ENCODE measurements around the gene PWWP3B.
"Not testable (repeated sequence)": the region's sequence is repeated elsewhere in the genome, so short reads cannot be mapped to it uniquely, and the experiment has no call there.

The PWWP3B gene

DNA sequence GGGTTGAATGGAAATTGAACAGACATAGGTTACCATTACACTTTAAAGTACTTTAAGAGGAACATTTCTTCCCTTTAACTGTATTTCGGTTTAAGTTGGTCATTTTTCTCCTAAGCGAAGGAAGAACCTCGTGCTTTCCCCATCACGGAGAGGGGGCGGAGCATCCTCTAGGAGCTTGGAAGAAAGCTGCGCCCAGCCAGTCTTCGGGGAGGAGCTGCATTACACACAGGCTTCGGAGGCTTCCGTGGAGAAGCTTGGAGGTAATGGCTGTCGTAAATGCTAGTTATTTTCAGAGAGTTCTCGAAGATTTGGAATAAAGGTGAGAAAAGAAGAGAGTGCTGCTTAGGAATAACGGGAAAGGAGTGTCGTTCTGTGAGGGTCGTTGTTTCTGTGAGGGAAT is at the start of gene PWWP3B:
Gene PWWP3B (plus strand): TSS at position 199 of the 400 bp plus-strand sequence. CDS start 37,128 bp downstream, outside the sequence.
- DNase-seq = no peak

DNA sequence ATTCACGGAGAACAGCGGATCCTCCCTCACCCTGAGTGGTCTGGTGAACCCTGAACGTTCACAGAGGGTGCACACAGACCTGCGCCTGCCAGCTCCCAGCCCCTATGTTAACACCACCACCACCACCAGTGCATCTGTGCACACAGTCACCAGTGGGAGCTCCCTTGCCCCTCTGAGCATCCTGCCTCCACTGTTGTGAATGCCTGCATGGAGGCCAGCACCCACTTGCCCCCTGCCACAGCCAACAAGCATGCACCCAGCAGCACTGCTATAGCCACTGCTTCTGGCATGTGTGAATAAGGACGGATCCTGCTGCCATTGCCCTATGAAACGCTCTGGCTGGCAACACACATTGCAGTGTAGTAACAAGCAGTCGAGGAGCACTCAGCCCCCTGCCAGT is 29.1 kb upstream of the PWWP3B start:
- DNase-seq = no peak

DNA sequence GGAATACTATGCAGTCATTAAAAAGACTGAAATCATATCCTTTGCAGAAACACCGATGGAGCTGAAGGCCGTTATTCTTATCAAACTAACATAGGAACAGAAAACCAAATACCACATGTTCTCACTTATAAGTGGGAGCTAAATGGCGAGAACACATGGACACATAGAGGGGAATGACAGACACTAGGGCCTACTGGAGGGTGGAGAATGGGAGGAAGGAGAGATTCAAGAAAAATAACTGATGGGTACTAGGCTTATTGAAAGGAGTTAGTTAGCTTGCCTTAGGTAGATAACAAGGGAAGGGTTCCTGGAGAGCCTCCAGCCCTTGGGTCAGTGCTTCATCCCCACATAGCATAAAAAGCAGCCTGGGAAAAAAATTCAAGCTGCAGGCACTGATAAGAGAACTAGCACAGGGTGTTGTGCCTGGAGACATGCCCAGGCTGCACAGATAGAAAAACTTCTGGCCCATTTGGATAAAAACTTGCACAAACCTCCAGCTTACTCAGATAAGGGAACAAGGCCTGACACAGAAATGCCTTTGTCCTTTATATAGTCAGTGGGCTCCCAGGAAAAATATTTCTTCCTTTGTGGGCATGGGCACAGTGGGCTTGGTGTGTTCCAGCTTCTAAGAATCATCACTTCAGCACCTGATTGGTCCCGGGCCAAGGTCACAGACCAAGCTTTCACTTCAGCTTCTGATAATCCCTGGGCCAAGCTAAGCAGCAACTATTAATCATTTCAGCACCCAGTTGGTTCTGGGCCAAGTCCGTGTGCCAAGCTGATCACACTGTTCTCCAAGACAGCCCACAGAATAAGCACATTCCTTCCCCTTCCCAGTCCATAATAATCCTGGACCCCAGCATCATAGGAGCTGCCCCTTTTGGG is 23.1 kb upstream of the PWWP3B start:
- no peak for DNase-seq

DNA sequence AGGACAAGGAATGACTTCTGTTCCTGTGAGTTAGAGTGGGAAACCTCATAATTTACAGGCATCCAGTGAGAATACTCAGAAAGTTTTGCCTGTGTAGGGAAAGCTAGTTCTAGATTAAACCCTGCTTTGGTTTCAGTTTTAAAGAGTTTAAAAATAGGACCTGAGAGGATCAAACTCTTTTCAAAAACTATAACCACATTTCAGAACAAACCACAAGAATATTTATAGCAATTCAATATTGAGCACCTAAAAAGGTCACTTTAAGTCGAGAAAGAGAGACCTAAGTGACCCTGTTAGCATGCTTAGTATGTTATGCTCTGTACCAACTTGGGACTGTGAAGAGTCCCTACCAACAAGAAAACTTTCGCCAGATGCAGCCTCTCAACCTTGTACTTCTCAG is 17.4 kb upstream of the PWWP3B start:
- no peak for DNase-seq

DNA sequence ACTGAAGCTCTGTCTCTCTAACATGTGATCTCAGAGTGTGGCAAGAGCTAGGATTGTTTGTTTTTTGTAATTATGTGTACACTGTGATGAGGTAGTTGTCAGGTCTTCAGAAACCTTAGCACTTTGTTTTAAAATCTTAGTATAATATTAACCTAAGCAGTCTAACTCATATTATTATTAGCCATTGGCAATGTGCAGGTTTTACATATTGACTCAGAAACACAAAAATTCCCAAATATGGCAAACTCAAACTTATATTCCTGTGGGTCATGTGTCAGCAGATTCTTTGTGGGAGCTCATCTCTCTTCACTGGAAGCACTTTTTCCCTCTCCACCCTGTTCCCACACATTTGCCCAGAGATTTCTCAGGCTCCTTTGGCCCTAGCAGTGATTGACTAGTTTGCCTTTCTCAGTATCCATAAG is 8.2 kb upstream of the PWWP3B start:
- DNase-seq = no peak

DNA sequence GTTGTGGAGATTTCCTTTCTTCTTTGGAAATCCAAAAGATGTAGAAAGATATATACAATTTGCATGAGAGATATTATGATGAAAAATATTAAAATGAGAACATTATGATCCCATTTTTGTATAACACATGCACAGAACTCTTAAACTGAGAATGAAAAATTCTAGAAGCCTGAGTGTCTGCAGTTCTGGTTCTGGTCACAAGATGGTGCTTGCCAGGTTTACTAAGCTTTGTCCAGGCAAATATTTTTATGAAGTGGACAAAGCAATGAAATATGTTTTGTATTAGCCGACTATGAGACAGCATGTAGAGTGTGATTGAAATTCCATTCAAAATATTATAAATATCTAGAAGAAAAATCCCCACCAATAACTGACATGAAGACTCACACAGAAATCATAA is 2.2 kb downstream of the PWWP3B start:
- DNase-seq = no peak

DNA sequence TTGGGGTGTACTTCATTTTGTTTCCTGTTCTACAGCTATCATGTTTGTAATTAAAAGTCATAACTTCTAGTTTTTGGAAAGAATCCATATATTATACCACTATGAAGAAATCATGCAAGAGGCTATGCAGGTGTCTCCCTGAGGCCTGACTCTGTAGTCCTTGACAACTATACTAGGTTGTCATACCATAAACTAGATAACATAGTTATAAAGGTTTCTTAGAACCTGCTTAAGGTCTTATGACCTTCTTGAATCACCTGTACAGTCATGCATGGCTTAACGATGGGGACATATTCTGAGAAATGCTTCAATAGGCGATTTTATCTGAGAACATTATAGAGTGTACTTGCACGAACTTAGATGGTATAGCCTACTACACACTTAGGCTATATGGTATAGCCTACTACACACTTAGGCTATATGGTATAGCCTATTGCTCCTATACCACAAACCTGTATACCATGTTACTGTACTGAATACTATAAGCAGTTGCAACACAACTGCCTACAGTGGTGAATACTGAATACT is 3.3 kb downstream of the PWWP3B start:
- DNase-seq = no peak

DNA sequence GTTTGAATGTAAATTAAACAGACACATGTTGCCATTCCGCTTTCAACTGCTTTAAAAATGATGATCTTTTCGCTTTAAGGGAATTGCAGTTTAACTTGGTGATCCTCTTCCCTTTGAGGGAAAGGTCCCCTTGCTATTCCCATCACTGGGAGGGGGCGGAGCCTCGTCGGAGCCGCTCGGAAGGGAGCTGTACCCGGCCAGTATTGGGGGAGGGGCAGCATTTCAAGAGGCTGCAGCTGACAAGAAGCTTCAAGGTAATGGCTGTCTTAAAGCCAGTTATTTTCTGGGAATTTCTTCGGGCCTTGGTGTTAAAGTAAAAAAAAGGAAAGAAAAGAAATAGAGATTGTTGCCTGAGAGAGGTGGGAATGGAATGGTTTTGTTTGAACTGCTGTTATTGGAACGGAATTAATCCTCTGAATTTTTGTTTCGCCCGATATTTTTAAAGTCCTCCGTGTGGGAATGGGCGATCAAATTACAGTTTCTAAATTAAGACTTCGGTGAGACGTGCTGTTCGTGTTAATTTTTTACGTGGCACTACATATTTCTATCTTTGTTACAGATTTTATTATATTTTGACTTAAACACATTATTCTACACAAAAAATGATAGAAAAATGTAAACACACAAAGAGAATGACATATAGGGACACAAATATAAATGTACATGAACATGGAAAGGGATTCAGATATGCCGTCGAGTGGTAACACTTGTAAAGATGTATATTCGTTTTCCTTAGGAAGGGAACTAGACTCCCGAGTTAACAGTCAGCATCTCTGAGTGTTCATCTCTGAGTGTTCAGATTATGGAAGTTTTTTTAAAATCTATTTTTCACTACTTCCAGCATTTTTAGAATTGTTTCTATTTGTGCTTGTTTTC is 9.2 kb downstream of the PWWP3B start:
- DNase-seq = peak; percentile 37 to 49

DNA sequence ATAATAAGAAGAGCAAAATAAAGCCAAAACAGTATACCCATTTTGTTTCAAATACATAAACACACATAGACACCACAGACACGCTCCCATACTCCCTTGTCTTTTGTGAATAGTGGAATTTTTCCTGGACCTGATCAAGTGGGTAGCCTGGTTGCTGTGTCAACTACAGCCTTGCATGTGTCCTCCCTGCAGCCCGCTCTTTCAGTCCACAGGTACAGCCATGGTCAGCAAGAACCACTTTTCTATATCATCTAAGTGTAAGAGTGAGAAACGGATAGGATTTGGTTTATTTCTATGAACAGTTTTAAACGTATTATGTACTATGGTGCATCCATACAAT is 9.8 kb downstream of the PWWP3B start:
- no peak for DNase-seq

DNA sequence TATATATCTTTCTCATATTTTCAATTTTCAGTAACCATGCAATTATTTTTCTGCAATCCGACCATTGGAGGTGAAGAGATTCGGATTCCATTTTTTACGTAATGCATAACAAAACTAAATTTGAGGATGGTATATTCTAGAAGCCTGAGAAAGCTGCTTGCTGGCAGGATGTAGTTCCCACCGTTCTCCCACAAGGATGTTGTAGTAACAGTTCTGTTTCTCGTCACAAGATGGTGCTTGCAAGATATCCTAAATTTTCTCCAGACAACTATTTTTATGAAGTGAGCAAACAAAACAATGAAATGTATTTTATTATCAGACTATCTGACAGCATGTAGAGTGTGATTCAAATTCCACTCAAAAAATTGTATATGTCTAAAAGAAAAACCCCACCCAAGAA is 10.7 kb downstream of the PWWP3B start:
- DNase-seq = no peak

DNA sequence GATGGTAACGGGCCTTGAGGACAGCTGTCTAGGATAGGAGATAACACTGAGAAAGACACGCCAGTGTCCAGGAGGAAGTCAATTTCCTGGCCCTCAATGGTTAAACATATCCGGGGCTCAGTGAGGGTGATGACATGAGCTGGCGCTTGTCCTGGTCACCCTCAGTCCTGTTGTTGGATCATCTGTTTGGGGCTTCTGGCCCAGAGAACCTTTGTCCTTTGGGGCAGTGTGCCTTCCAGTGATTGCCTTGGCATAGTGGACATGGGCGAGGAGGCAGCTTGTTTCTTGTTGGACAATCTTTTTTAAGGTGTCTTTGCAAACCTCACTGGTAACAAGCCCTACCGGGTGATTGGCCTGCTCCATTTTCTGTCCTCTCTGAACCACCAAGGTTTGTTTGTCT is 15.6 kb downstream of the PWWP3B start:
- not testable (repeated sequence) for DNase-seq

DNA sequence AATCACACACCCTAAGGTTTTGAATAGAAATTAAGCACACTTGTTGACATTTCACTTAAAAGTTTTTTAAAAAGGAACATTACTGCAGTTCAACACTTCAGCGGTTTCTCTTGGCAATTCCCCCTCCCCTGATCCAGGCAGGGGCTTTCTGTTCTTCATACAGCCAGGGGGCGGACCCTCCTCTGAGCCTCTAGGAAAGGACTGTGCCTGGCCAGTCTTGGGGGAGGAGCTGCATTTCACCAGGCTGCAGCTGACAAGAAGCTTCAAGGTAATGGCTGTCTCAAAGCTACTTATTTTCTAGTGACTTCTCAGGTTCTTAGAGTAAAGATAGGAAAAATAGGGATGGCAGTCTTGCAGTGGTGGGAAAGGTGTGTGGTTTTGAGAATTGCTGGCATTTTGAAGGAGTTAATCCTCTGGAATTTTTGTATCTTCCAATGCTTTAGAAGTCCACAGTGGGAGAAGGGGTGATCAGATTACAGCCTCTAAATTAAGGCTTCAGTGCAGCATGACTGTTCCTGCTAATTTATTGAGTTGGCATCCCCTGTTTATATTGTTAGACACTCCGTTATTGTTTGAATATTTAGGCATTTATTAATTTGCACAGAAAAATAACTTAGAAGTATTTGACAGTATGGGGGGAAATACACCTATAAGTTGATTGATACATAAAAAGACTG is 33.5 kb downstream of the PWWP3B start:
- DNase-seq = no peak

DNA sequence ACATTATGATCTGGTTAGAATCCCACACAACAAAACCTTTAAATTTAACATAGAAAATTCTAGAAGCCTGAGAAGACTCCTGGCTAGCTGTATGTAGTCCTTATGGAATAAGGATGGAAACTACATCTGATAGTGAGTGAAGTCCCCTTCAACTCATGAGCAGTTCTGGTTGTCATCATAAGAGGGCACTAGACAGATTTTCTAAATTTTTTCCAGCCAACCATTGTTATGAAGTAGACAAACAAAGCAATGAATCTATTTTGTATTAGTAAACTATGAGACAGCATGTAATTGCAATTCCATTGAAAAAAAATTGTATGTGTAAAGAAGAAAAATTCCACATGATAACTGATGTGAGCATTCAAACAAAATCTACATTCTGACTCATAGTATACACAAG is 35.2 kb downstream of the PWWP3B start:
- no peak for DNase-seq

DNA sequence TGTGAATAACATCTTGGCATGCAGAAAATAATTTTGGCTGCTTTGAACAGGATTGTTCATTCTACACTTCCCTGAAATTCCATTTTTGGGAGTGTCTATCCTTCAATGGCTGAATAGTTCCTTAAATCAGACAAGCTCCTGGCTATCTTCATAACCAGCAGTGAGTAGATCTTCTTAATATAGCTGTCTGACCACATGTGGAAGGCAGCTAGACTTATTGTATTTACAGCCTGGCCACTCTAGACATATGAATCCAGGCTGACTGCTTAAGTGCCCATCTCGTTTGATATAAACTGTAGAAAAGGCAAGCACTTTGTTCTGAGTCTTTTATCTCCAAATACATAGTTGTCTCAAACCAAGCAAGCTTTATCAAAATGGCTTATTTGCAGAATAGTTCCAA is 40.0 kb downstream of the PWWP3B start:
- no peak for DNase-seq
